Activated CD8-positive, alpha-beta memory T cell treated with anti-CD3 and anti-CD28 coated beads for 48 hours (primary cell): ENCODE data around the gene C19orf67.

Experiments used
- DNase-seq, 3 experiments: peaks; one replicate each; pipeline ENCODE4 v3.0.0-alpha.2; 2020; ENCODE audit warnings: low read depth in 2 of 3, low spot score in 2 of 3

C19orf67 gene

DNA sequence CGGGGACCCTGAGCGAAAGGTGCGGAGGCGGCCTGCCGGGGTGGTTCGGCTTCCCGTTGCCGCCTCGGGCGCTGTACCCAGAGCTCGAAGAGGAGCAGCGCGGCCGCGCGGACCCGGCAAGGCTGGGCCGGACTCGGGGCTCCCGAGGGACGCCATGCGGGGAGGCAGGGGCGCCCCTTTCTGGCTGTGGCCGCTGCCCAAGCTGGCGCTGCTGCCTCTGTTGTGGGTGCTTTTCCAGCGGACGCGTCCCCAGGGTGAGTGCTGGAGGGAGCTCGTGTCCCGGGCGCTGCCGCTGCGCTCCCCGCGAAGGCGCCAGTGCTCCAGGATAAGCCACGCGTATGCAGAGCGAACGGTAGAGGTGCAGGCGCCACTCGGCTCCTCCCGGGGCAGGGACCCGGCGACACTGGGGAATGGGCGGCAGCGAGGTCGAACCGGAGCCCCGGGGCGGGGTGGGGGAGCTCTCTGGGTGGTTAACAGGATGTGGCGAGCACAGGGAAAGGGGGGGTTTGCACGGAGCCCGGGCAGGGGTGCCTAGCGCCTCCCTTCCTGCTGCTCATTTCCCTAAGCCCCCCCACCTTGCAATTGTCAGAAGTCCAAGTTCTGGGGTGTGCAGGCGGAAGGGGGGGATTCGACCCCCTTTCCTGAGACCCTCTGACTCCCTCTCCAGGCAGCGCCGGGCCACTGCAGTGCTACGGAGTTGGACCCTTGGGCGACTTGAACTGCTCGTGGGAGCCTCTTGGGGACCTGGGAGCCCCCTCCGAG lies 53.7 kb downstream of the C19orf67 start, which contains the start of gene IL27RA:
TSS of gene IL27RA (plus strand) at position 44 of the 762 bp plus-strand sequence. CDS start at position 155, 111 bp downstream.
- peak; percentile 47 to 64 (median 56) for DNase-seq
